HG02870 (cell line): ENCODE data around the gene NFKBIL1.

Experiments
- ATAC-seq: cut with Tn5 transposase; IDR thresholded peaks from one replicate; pipeline ENCODE4 v1.9.1; 2021; ENCODE audit warnings: mild to moderate bottlenecking, moderate library complexity; ENCODE audit not compliant: unreplicated experiment

The NFKBIL1 gene

DNA sequence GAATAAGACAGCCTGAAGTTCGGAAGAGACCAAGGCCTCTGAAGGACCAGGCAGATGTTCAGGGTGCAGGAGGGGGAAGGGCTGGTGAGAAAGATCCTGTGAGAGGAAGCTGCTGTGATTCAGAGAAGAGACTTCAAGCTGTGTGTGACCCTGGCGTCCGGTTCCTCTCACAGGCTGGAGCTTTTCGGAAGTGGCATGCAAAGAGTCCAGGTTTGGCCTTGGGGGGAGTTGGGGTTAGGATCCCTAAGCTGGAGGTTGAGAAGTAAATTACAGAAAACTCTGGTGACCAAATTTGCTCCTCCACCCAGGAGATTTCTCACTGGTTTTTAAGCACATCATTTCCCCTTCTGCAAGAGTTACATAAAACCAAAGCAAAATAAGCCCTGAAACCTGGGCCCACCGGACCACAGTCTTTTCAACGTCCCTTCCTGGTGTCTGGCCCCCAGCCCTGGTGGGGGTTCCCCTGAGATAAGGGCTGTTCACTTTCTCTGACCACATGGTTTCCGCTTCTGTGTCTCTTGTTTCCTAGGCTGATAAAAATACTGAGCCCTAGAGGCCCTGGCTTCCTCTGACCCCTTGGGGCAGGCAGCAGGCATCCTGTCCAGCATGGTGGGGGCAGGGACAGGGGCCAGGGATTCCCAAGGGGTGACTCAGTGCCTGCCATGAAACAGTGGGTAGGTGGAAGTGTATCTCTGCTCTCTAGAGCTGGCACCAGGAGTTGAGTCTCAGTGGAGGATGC, 12.7 kb downstream of the NFKBIL1 start:
- ATAC-seq: peak; percentile 60

DNA sequence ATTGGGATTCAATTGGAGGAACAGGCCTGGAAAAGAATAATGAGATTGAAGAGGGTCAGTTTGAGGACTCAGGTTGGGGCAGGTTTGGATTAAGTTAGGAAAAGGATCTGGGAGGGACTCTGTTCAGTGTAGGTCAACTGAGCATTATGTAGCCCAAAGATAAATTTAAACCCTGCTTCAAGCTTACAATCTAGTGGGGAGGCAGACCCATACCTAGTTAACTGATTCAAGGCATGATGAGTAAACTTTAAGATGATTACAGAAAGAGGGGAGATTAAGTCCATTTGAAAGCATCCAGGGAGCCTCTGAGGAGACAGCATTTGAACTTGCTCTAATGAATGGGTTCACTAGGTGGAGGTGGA, 13.3 kb downstream of the NFKBIL1 start:
- no peak for ATAC-seq

DNA sequence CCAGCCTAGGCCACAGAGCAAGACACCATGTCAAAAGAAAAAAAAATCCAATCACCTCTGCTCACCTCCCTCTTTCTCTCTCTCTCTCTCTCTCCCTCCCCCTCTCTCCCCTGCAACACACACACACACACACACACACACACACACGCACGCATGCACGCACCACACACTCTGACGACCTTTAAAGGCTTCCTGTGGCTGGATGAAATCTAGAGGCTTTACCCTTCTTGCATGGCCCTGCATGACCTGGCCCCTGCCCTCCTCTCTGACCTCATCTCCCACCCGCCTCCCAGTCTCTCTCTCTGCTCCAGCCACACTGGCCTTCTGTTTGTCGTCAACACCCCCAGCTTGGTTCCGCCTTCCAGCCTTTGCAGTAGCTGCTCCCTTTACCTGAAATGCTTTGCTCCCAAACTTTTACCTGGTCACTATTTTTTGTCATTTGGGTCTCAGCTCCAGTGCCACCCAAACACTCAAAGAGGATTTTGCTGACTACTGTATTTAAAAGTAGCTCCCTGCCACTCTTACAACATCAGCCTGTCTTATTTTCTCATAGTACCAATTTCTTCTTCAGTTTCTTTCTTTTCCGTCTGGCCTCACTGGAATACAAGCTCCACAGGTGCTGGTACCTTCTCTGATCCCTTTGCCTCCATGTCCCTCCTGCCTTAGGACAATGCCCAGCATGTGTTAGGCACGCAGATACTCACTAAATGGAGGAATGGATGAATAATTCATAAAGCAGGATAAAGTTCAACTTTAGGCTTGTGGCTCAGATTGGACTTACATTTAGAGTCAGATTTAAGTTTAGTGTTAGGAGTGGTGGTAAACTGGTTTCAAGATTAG, 20.3 kb downstream of the NFKBIL1 start:
- no peak for ATAC-seq

DNA sequence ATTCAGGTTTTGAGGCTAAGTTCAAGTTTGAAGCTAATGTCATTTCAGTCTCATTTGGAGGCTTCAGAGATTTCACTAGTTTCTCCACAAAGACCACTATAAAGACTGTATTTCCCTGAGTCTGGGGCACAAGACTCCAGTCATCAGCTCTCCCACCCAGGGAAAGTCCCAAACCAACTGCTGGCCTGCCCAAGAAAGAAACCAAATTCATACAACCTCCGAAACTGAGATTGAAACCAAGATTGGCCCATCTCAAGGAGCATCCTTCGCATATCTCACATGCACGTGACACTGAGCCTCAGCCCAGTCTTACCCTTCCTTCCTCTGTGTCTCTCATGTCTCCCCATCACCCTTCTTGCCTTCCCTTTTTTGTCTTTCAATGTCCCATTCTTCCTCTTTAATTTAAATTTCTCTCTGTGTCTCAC, 21.1 kb downstream of the NFKBIL1 start:
- peak; percentile 62 for ATAC-seq

DNA sequence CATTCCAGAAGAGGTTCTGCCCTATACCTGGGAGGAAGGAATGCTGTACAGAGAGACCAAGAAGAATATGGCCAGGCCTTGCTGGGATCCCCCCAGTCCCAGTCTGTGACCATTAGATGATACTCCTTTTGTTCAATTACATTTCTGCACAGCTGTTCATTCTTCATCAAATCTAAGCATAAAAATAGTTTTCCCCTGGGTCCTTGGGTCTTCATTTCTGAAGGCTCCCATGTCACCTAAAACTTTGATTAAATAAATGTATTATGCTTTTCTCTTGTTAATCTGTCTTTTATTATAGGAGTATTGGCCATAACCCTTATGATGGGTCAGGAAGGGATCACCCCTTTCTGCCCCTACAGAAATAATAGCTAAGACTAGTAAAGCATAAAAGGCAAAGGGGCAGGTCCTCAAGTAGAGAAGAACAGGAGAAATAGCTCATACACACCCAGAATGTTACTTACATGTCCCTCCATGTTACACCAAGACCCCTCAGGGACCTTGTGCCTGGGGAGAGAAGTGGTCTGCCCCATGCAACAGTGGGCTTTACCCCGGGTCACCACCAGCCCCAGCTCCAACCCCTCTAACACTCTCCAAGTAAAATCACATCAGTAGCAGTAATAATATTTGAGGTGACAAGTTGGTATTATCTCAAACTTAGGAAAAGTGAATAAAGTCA, 22.6 kb downstream of the NFKBIL1 start:
- ATAC-seq: no peak

DNA sequence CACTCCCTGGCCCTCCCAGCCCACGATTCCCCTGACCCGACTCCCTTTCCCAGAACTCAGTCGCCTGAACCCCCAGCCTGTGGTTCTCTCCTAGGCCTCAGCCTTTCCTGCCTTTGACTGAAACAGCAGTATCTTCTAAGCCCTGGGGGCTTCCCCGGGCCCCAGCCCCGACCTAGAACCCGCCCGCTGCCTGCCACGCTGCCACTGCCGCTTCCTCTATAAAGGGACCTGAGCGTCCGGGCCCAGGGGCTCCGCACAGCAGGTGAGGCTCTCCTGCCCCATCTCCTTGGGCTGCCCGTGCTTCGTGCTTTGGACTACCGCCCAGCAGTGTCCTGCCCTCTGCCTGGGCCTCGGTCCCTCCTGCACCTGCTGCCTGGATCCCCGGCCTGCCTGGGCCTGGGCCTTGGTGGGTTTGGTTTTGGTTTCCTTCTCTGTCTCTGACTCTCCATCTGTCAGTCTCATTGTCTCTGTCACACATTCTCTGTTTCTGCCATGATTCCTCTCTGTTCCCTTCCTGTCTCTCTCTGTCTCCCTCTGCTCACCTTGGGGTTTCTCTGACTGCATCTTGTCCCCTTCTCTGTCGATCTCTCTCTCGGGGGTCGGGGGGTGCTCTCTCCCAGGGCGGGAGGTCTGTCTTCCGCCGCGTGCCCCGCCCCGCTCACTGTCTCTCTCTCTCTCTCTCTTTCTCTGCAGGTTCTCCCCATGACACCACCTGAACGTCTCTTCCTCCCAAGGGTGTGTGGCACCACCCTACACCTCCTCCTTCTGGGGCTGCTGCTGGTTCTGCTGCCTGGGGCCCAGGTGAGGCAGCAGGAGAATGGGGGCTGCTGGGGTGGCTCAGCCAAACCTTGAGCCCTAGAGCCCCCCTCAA, 24.9 kb downstream of the NFKBIL1 start, which contains the start of gene LTA:
LTA (plus strand) TSS at position 249 of the 871 bp plus-strand sequence; CDS start at position 703, 454 bp downstream.
- ATAC-seq: peak; percentile 40

DNA sequence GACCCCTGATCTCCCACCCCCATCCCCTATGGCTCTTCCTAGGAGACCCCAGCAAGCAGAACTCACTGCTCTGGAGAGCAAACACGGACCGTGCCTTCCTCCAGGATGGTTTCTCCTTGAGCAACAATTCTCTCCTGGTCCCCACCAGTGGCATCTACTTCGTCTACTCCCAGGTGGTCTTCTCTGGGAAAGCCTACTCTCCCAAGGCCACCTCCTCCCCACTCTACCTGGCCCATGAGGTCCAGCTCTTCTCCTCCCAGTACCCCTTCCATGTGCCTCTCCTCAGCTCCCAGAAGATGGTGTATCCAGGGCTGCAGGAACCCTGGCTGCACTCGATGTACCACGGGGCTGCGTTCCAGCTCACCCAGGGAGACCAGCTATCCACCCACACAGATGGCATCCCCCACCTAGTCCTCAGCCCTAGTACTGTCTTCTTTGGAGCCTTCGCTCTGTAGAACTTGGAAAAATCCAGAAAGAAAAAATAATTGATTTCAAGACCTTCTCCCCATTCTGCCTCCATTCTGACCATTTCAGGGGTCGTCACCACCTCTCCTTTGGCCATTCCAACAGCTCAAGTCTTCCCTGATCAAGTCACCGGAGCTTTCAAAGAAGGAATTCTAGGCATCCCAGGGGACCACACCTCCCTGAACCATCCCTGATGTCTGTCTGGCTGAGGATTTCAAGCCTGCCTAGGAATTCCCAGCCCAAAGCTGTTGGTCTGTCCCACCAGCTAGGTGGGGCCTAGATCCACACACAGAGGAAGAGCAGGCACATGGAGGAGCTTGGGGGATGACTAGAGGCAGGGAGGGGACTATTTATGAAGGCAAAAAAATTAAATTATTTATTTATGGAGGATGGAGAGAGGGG, 26.1 kb downstream of the NFKBIL1 start:
- no peak for ATAC-seq

DNA sequence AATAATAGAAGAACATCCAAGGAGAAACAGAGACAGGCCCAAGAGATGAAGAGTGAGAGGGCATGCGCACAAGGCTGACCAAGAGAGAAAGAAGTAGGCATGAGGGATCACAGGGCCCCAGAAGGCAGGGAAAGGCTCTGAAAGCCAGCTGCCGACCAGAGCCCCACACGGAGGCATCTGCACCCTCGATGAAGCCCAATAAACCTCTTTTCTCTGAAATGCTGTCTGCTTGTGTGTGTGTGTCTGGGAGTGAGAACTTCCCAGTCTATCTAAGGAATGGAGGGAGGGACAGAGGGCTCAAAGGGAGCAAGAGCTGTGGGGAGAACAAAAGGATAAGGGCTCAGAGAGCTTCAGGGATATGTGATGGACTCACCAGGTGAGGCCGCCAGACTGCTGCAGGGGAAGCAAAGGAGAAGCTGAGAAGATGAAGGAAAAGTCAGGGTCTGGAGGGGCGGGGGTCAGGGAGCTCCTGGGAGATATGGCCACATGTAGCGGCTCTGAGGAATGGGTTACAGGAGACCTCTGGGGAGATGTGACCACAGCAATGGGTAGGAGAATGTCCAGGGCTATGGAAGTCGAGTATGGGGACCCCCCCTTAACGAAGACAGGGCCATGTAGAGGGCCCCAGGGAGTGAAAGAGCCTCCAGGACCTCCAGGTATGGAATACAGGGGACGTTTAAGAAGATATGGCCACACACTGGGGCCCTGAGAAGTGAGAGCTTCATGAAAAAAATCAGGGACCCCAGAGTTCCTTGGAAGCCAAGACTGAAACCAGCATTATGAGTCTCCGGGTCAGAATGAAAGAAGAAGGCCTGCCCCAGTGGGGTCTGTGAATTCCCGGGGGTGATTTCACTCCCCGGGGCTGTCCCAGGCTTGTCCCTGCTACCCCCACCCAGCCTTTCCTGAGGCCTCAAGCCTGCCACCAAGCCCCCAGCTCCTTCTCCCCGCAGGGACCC, 27.0 kb downstream of the NFKBIL1 start:
- no peak for ATAC-seq

DNA sequence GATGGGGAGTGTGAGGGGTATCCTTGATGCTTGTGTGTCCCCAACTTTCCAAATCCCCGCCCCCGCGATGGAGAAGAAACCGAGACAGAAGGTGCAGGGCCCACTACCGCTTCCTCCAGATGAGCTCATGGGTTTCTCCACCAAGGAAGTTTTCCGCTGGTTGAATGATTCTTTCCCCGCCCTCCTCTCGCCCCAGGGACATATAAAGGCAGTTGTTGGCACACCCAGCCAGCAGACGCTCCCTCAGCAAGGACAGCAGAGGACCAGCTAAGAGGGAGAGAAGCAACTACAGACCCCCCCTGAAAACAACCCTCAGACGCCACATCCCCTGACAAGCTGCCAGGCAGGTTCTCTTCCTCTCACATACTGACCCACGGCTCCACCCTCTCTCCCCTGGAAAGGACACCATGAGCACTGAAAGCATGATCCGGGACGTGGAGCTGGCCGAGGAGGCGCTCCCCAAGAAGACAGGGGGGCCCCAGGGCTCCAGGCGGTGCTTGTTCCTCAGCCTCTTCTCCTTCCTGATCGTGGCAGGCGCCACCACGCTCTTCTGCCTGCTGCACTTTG, 28.0 kb downstream of the NFKBIL1 start, which contains the start of gene TNF:
TNF (plus strand) TSS at position 231 of the 567 bp plus-strand sequence; CDS start at position 408, 177 bp downstream.
- ATAC-seq: no peak

DNA sequence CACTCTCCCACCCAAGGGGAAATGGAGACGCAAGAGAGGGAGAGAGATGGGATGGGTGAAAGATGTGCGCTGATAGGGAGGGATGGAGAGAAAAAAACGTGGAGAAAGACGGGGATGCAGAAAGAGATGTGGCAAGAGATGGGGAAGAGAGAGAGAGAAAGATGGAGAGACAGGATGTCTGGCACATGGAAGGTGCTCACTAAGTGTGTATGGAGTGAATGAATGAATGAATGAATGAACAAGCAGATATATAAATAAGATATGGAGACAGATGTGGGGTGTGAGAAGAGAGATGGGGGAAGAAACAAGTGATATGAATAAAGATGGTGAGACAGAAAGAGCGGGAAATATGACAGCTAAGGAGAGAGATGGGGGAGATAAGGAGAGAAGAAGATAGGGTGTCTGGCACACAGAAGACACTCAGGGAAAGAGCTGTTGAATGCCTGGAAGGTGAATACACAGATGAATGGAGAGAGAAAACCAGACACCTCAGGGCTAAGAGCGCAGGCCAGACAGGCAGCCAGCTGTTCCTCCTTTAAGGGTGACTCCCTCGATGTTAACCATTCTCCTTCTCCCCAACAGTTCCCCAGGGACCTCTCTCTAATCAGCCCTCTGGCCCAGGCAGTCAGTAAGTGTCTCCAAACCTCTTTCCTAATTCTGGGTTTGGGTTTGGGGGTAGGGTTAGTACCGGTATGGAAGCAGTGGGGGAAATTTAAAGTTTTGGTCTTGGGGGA, 28.7 kb downstream of the NFKBIL1 start:
- ATAC-seq: no peak

DNA sequence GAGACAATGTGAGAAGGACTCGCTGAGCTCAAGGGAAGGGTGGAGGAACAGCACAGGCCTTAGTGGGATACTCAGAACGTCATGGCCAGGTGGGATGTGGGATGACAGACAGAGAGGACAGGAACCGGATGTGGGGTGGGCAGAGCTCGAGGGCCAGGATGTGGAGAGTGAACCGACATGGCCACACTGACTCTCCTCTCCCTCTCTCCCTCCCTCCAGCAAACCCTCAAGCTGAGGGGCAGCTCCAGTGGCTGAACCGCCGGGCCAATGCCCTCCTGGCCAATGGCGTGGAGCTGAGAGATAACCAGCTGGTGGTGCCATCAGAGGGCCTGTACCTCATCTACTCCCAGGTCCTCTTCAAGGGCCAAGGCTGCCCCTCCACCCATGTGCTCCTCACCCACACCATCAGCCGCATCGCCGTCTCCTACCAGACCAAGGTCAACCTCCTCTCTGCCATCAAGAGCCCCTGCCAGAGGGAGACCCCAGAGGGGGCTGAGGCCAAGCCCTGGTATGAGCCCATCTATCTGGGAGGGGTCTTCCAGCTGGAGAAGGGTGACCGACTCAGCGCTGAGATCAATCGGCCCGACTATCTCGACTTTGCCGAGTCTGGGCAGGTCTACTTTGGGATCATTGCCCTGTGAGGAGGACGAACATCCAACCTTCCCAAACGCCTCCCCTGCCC, 29.6 kb downstream of the NFKBIL1 start:
- ATAC-seq: no peak

DNA sequence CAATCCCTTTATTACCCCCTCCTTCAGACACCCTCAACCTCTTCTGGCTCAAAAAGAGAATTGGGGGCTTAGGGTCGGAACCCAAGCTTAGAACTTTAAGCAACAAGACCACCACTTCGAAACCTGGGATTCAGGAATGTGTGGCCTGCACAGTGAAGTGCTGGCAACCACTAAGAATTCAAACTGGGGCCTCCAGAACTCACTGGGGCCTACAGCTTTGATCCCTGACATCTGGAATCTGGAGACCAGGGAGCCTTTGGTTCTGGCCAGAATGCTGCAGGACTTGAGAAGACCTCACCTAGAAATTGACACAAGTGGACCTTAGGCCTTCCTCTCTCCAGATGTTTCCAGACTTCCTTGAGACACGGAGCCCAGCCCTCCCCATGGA, 30.2 kb downstream of the NFKBIL1 start:
- ATAC-seq: no peak

DNA sequence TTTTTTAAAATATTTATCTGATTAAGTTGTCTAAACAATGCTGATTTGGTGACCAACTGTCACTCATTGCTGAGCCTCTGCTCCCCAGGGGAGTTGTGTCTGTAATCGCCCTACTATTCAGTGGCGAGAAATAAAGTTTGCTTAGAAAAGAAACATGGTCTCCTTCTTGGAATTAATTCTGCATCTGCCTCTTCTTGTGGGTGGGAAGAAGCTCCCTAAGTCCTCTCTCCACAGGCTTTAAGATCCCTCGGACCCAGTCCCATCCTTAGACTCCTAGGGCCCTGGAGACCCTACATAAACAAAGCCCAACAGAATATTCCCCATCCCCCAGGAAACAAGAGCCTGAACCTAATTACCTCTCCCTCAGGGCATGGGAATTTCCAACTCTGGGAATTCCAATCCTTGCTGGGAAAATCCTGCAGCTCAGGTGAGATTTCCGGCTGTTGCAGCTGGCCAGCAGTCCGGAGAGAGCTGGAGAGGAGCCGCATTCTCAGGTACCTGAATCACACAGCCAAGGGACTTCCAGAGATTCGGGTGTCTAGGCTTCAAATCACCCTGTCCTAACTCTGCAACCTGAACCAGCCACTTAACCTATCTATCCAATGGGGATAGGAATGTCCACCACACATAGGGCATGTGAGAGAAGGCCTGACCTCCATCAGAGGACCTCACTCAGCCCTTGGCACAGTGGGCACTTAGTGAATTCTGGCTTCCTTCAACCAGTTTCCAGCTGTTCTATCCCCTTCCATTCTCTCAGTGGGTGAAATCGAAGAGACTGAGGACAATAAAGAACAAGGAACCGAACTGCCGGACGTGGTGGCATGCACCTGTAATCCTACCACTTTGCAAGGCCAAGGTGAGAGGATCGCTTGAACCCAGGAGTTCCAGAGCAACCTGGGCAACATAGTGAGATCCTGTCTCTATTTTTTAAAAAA, 31.0 kb downstream of the NFKBIL1 start:
- no peak for ATAC-seq

DNA sequence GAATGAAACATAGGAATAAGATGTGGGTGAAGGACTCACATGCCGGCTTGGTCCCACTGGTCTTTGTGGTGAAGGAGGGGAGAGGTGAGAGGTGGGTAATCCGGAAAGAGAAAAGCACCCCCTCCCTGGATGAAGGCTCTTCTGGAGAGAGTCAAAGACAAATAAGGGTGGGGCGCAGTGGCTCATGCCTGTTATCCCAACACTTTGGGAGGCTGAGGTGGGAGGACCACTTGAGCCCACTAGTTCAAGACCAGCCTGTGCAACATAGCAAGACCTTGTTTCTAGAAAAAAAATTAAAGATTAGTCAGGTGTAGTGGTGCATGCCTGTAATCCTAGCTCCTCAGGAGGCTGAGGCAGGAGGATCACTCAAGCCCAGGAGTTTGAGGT, 31.7 kb downstream of the NFKBIL1 start:
- no peak for ATAC-seq

DNA sequence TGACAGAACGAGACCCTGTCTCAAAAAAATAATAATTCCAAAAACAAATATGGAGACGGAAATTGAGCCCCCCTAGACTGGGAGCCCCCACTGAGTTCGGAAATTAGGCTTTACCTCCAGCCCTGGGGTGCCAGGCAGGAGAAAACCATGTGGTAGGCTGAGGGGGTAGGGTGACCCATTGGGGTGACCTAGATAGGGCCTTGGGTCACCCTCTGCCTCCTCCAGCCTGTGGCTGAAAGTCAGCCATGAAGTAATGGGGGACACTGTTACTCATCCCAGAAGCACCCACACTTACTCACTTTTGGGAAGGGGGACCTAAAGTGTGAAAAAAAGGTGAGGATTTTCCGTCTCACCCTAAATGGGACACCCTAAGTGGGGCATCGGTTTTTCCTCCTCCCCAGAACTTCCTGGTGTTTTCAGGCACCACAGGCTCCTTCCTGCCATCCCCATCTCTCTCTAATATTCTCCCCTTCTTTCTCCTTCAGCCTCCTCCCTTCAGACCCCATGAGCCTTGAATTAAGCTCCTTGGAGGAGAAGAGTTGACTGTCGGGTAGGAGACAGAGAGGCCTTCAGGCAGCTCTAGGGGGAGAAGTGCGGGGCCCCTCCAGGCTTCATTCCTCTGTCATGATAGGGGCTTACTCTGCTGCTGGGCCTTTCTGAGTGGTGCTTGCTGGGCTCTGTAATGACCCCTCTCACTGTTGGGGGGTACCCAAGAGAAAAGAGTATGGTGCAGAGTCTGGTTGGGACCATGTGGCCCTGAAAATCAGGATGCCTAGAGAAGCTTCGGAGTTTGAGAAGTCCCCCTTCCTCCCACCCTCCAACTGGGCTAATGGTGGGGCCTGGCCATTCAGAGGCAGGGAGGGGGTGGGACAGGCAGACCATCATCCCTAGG, 32.4 kb downstream of the NFKBIL1 start:
- no peak for ATAC-seq
